ENCODE results near the gene IMPDH1.

DNA sequence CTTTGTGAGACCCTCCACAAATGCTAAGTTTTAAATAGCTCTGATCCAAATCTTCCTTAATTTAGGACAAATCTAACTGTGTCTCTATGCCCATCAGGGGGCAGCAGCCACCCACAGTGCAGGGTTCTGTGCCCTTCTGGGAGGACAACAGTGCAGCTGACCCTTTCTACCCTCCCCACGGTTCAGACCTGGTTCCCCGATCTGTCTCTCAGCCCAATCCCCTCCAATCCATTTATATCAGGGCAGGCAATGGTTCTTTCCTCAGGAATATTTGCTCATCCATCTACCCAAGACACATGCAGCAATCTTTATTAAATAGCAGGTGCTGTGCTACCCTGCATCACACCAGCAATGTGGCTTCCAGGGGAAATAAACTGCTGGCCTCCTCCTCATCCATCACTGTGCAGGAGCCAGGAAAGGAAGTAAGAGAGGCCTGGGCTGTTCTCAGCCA is 62.1 kb downstream of the IMPDH1 start:
- TF ChIP-seq POLR2A (IDR thresholded peaks at IDR 0.05) (no peak), POLR2AphosphoS5 (IDR thresholded peaks at IDR 0.05) (no peak)
- TF ChIP-seq, protein P1, sequence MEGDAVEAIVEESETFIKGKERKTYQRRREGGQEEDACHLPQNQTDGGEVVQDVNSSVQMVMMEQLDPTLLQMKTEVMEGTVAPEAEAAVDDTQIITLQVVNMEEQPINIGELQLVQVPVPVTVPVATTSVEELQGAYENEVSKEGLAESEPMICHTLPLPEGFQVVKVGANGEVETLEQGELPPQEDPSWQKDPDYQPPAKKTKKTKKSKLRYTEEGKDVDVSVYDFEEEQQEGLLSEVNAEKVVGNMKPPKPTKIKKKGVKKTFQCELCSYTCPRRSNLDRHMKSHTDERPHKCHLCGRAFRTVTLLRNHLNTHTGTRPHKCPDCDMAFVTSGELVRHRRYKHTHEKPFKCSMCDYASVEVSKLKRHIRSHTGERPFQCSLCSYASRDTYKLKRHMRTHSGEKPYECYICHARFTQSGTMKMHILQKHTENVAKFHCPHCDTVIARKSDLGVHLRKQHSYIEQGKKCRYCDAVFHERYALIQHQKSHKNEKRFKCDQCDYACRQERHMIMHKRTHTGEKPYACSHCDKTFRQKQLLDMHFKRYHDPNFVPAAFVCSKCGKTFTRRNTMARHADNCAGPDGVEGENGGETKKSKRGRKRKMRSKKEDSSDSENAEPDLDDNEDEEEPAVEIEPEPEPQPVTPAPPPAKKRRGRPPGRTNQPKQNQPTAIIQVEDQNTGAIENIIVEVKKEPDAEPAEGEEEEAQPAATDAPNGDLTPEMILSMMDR (IDR thresholded peaks at IDR 0.05): peak in 3 of 4 experiments; percentile 36 to 52 (median 44)
